Mucosa of descending colon (tissue), 3 donors: Measurements from ENCODE around the gene RNF182. TPM values are rescaled to one million over a fixed set of nuclear protein-coding genes. Genes with fewer than 3 reads are reported as not detected.

ENCODE experiments used
- ATAC-seq: fragments of 200-7000 bp; cut with Tn5 transposase; one replicate; pipeline ENCODE4 v1.9.1; 2020; ENCODE audit warnings: mild to moderate bottlenecking, moderate library complexity
- DNase-seq, 3 donors: peaks; one replicate each; pipeline ENCODE4 v3.0.0-alpha.2; 2020
- H3K36me3 ChIP-seq: fragments of 200-600 bp; one replicate; pipeline ENCODE4 v1.8.0; 2021; ENCODE audit warnings: low read depth, mild to moderate bottlenecking
- H3K4me1 ChIP-seq: fragments of 200-600 bp; one replicate; pipeline ENCODE4 v1.8.0; 2021; ENCODE audit warnings: low read depth, mild to moderate bottlenecking
- H3K4me3 ChIP-seq: fragments of 200-600 bp; one replicate; pipeline ENCODE4 v1.8.0; 2021; ENCODE audit warnings: mild to moderate bottlenecking
- H3K9me3 ChIP-seq: fragments of 200-600 bp; one replicate; pipeline ENCODE4 v1.8.0; 2021; ENCODE audit warnings: mild to moderate bottlenecking
- CTCF ChIP-seq: fragments of 200-600 bp; IDR thresholded peaks from one replicate; pipeline ENCODE4 v1.8.0; 2022; ENCODE audit warnings: antibody characterized with exemption, mild to moderate bottlenecking
- intact Hi-C, 2 donors: fragments of 100-400 bp; cut with DNase I in 1 of 2; cut with micrococcal nuclease in 1 of 2; formaldehyde crosslinking; loops; one replicate each; pipeline versions ENCODE4 v1.11.0 to v1.11.1; 2022; cut with DNase I, micrococcal nuclease
- total RNA-seq, 3 donors: library from RNA; stranded (reverse); fragmentation: NEBNext Ultra II Directional in 2 of 3; extraction: Animal tissue kit (Norgen Biotek cat#: 25700) in 2 of 3; gene quantifications; one replicate each; pipeline versions ENCODE4 v1.2.1 to v1.2.4, GENCODE V29; 2021 to 2023
- donor health status: DM: no; HTN: no; CAD: no; lungs with moderate emphysema.
- donor health status: DM: no; HTN: no; CAD: no.
- donor health status: DM: no; HTN: yes; CAD: no.

Gene RNF182
- total RNA-seq, 3 donors from 2014 or later: 0.09 to 0.25 TPM; not detected in 1

GRCh38 chr6:14028631-14029030 is 103.9 kb downstream of the RNF182 start:
- no peak for DNase-seq
- no peak overlapping the region for H3K4me3 ChIP-seq
- TF ChIP-seq CTCF: no peak
- ATAC-seq: no peak
- no peaks in the 10 kb centered on the region for H3K36me3 ChIP-seq
- intact Hi-C loops: no loop called here
- H3K4me1 ChIP-seq: no peaks in the 10 kb centered on the region
- no peaks in the 10 kb centered on the region for H3K9me3 ChIP-seq

- Histone ChIP-seq H3K4me1 (no peaks in the 10 kb centered on the region), H3K9me3 (no peaks in the 10 kb centered on the region), H3K36me3 (no peaks in the 10 kb centered on the region), H3K4me3 (no peak overlapping the region)
- no peak for DNase-seq
- ATAC-seq: no peak
- TF ChIP-seq CTCF: no peak
- intact Hi-C loops: no loop called here
These were observed 104.9 kb downstream of the RNF182 start for GRCh38 chr6:14029605-14030004.

Other genes starting within 250 kb of the RNF182 start
- 10 to 100 TPM; 33.4 to 58.4 (median 38.7) TPM for gene RANBP9, start 213.1 kb upstream of the RNF182 start, total RNA-seq
- gene MCUR1, start 110.4 kb upstream of the RNF182 start, total RNA-seq: 10 to 100 TPM; 26.2 to 45.4 (median 33.6) TPM
- 1 to 10 TPM; 1.4 to 2.5 (median 2.2) TPM for gene CD83, start 192.8 kb downstream of the RNF182 start, total RNA-seq